ENCODE measurements around the gene RBM17. TPM values are rescaled to one million over a fixed set of nuclear protein-coding genes. Genes with fewer than 3 reads are reported as not detected.

The RBM17 gene
- total and polyA plus RNA-seq, 2 of the 13 experiments (the other 11 are each of a cell fraction or from before 2014, with no cell fraction given): 30.7 to 77.5 TPM

DNA sequence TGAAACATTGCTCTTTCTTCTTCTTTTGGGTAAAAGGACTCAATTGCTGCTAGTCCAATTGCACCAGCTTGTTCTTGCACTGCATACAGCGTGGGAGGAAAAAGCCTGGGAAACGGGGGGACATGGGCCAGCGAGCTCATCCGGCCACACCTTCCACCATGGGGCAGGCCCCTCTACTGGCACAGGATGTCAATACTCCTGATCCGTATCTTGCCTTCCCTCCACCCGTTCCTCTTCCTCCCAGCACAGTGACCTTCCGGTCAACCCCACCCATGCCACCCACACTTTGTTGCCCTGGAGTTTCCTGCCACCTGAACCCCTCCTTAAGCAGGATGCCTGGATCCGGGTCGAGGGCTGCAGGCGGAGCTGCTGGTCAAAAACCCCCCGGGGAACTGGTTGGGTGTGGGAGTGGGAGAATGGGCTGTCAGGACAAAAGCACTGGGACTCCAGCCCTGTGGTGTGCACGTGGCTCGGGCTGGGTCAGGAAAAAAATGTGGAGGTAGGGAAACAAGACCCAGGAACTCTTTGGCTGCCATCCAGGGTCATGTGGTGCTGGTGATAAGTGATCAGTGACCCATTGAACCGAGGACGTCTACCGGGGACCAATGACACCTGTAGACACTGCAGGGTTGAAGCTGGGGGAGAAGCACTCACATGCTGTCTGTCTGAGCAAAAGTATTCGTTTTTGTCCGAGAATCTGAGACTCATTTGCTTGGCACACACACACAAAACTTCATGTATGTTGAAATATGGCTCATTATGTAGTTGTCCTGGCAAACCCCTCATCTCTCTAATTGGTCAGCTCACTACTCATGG is 34.8 kb upstream of the RBM17 start (continued):
- TF ChIP-seq BATF2 (CRISPR knock-in tag; IDR thresholded peaks at IDR 0.05) (no peak), SRSF9 (IDR thresholded peaks at IDR 0.05; ENCODE audit: borderline replicate concordance, insufficient read depth, low read depth, low read length, poor library complexity, severe bottlenecking) (no peak), PLRG1 (conservative IDR thresholded peaks at IDR 0.05) (no peak), GATAD2A (CRISPR knock-in tag; IDR thresholded peaks at IDR 0.05) (peak; percentile 27; the same call in 1 of the 2 replicates), ZNF788 (CRISPR knock-in tag; IDR thresholded peaks at IDR 0.05; ENCODE audit: borderline replicate concordance) (no peak), ELF3 (CRISPR knock-in tag; IDR thresholded peaks at IDR 0.05) (peak; percentile 37; the same call in 1 of the 2 replicates), TBP (CRISPR knock-in tag; IDR thresholded peaks at IDR 0.05) (no peak), TCF12 (IDR thresholded peaks at IDR 0.05) (no peak), TCF12 (CRISPR knock-in tag; IDR thresholded peaks at IDR 0.05) (no peak), ZSCAN12 (CRISPR knock-in tag; IDR thresholded peaks at IDR 0.05) (no peak), ZNF619 (CRISPR knock-in tag; IDR thresholded peaks at IDR 0.05) (no peak), CENPBD1 (CRISPR knock-in tag; IDR thresholded peaks at IDR 0.05; ENCODE audit: borderline replicate concordance, low read depth) (no peak), ZSCAN9 (CRISPR knock-in tag; IDR thresholded peaks at IDR 0.05; ENCODE audit: borderline replicate concordance) (0 out of 2 replicates have a peak, but pooled peaks have one; percentile 54), YEATS2 (CRISPR knock-in tag; IDR thresholded peaks at IDR 0.05; ENCODE audit: borderline replicate concordance) (no peak), HNRNPL (IDR thresholded peaks at IDR 0.05; ENCODE audit: low read depth, low read length) (no peak), ZNF652 (CRISPR knock-in tag; IDR thresholded peaks at IDR 0.05; ENCODE audit: borderline replicate concordance, low read depth) (no peak)
- TF ChIP-seq, protein P1, sequence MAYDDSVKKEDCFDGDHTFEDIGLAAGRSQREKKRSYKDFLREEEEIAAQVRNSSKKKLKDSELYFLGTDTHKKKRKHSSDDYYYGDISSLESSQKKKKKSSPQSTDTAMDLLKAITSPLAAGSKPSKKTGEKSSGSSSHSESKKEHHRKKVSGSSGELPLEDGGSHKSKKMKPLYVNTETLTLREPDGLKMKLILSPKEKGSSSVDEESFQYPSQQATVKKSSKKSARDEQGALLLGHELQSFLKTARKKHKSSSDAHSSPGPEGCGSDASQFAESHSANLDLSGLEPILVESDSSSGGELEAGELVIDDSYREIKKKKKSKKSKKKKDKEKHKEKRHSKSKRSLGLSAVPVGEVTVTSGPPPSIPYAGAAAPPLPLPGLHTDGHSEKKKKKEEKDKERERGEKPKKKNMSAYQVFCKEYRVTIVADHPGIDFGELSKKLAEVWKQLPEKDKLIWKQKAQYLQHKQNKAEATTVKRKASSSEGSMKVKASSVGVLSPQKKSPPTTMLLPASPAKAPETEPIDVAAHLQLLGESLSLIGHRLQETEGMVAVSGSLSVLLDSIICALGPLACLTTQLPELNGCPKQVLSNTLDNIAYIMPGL (CRISPR knock-in tag; IDR thresholded peaks at IDR 0.05; ENCODE audit: borderline replicate concordance in 1 of 2, low read depth in 1 of 2): no peak
- TF ChIP-seq, protein P2, sequence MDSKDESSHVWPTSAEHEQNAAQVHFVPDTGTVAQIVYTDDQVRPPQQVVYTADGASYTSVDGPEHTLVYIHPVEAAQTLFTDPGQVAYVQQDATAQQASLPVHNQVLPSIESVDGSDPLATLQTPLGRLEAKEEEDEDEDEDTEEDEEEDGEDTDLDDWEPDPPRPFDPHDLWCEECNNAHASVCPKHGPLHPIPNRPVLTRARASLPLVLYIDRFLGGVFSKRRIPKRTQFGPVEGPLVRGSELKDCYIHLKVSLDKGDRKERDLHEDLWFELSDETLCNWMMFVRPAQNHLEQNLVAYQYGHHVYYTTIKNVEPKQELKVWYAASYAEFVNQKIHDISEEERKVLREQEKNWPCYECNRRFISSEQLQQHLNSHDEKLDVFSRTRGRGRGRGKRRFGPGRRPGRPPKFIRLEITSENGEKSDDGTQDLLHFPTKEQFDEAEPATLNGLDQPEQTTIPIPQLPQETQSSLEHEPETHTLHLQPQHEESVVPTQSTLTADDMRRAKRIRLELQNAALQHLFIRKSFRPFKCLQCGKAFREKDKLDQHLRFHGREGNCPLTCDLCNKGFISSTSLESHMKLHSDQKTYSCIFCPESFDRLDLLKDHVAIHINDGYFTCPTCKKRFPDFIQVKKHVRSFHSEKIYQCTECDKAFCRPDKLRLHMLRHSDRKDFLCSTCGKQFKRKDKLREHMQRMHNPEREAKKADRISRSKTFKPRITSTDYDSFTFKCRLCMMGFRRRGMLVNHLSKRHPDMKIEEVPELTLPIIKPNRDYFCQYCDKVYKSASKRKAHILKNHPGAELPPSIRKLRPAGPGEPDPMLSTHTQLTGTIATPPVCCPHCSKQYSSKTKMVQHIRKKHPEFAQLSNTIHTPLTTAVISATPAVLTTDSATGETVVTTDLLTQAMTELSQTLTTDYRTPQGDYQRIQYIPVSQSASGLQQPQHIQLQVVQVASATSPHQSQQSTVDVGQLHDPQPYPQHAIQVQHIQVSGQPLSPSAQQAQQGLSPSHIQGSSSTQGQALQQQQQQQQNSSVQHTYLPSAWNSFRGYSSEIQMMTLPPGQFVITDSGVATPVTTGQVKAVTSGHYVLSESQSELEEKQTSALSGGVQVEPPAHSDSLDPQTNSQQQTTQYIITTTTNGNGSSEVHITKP (CRISPR knock-in tag; IDR thresholded peaks at IDR 0.05; ENCODE audit: low read depth): 0 out of 2 replicates have a peak, but pooled peaks have one; percentile 20
- TF ChIP-seq, protein P3, sequence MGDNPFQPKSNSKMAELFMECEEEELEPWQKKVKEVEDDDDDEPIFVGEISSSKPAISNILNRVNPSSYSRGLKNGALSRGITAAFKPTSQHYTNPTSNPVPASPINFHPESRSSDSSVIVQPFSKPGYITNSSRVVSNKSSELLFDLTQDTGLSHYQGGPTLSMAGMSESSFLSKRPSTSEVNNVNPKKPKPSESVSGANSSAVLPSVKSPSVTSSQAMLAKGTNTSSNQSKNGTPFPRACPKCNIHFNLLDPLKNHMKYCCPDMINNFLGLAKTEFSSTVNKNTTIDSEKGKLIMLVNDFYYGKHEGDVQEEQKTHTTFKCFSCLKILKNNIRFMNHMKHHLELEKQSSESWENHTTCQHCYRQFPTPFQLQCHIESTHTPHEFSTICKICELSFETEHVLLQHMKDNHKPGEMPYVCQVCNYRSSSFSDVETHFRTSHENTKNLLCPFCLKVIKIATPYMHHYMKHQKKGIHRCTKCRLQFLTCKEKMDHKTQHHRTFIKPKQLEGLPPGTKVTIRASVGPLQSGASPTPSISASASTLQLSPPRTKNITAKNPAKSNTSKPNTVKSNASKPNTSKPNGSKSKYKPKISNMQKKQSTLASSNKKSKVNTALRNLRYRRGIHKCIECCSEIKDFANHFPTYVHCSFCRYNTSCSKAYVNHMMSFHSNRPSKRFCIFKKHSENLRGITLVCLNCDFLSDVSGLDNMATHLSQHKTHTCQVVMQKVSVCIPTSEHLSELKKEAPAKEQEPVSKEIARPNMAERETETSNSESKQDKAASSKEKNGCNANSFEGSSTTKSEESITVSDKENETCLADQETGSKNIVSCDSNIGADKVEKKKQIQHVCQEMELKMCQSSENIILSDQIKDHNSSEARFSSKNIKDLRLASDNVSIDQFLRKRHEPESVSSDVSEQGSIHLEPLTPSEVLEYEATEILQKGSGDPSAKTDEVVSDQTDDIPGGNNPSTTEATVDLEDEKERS (CRISPR knock-in tag; IDR thresholded peaks at IDR 0.05): no peak

Measured in HepG2 (cell line).